HG02885 (cell line): ENCODE data around the gene ACTL6B.

Experiments
- ATAC-seq: cut with Tn5 transposase; IDR thresholded peaks from one replicate; pipeline ENCODE4 v1.9.1; 2021; ENCODE audit warnings: mild to moderate bottlenecking; ENCODE audit not compliant: unreplicated experiment, poor library complexity

The ACTL6B gene

GRCh38 chr7:100630066-100630465, 26.2 kb downstream of the ACTL6B start:
- ATAC-seq = no peak

DNA sequence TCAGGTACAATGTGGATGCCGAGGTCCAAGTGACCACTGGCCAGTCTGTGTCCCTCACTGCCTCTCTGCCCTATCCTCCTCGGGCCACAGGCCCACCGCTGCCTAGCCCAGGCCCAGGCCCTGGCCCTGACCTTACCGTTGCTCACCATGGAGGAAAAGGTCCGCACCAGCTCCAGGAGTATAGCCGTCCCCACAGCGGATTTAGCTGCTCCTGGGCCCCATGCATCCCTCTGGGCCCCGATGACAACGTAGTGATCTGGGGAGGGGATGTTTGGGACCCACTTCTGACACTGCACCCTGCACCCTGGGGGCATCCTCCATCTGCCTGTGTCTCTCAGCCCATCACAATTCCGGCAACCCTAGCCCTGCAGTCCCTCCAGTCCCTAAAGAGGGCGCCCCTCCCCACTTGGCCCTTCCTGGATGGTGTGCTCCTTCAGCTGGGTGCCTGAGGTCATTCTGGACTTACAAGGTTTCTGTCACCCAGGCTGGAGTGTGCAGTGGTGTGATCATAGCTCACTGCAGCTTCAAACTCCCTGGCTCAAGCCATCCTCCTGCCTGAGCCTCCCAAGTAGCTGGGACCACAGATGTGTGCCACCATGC, 27.0 kb downstream of the ACTL6B start:
- no peak for ATAC-seq

DNA sequence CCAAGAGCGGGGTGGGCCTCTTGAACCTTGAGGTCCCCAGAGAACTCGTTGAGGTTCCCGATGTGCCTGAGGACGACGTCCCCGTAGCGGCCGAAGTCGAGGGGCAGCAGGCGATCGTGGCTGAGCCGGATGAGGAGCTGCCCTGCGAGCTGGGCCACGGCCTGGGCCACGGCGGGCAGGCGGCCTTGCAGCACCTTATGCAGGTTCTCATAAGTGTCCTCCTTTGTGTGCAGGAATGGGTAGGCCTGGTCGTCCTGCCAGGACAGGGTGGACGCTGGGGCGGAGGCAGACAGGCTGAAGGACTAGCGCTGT, 29.1 kb downstream of the ACTL6B start:
- no peak for ATAC-seq

GRCh38 chr7:100626530-100627237, 29.6 kb downstream of the ACTL6B start:
- peak; percentile 85 for ATAC-seq

- no peak for ATAC-seq
These were observed 30.2 kb downstream of the ACTL6B start for GRCh38 chr7:100626055-100626454.

DNA sequence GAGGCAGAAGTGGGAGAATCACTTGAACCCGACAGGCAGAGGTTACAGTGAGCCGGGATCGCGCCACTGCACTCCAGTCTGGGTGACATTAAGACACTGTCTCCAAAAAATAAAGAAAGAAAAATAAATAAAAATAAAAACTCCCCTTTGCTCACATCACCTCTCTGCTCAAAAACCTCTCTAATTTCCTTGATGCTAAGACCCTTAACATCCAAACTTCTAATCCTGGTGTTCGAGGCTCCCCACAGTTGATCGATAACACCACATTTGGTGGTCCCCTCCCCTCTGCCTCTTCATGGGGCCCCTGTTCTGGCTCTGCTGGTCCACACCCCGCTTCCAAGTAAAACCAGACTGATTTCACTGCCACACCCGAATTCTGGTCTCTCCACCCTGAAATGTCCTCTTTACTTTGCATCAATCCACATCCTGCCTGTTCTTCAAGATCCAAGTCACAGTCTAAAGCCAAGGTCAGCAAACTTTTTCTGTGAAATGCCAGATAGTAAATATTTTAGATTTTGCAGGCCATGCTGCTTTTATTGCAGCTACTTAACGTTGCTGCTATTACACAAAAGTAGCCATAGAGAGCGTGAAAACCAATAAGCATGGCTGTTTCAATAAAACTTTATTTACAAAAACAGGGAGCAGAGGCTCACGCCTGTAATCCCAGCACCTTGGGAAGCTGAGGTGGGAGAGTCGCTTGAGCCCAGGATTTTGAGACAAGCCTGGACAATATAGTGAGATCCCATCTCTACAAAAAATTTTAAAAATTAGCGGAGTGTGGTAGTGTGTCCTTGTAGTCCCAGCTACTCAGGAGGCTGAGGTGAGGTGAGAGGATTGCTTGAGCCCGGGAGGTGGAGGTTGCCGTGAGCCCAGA, 32.1 kb downstream of the ACTL6B start:
- no peak for ATAC-seq

GRCh38 chr7:100621554-100621953, 34.7 kb downstream of the ACTL6B start:
- no peak for ATAC-seq

GRCh38 chr7:100620804-100621203, 35.4 kb downstream of the ACTL6B start:
- no peak for ATAC-seq

GRCh38 chr7:100620239-100620638, 36.0 kb downstream of the ACTL6B start:
- ATAC-seq = no peak

DNA sequence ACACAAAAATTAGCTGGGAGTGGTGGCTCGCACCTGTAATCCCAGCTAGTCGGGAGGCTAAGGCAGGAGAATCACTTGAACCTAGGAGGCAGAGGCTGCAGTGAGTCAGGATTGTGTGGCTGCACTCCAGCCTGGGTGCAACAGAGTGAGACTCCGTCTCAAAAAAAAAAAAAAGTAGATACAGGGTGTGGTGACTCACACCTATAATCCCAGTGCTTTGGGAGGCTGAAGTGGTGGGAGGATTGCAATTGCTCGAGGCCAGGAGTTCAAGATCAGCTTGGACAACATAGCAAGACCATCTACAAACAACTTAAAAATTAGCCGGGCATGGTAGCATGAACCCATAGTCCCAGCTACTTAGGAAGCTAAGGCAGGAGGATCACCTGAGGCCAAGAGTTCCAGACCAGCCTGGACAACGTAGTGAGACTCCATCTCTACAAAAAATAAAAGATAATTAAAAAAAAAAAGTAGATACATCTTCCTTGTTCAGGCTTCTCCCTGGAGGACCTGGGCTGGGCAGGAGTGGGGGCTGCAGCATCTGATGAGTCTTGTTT, 41.9 kb downstream of the ACTL6B start:
- ATAC-seq = no peak

DNA sequence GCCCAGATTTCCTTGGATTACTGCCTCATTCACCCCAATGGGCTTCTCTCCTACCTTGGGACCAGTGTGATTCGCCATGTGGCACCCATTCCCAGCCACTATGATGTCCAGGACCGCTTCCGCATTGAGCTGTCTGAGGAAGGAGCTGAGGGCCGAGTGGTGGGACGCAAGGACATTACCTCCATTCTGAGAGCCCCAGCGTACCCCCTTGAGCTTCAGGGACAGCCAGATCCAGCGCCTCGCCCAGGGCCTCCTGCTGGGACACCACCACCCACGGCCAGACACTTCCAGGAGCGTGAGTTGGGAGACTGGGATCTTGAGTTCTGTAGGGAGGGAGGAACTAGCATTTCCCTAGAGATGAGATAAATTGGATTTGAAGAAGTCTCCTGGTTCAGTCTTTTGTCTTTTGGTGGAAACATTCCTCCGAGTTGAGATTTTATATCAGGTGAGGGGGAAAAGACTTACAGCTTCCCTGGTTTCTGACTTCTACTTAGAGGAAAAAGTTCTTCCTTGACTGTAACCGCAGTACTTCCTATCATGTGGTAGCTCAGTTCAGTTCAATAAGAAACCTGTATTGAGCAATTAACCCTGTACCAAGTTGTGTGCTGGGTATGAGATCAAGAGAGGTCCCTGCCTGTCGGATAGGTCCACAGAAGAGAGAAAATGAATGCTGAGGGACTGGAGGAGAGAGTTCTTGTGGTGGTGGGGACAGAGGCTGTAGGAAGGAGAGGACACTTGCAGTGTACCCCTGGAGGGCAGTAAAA, 42.7 kb downstream of the ACTL6B start:
- no peak for ATAC-seq

- no peak for ATAC-seq
These were observed 43.4 kb downstream of the ACTL6B start for GRCh38 chr7:100612730-100613390.

DNA sequence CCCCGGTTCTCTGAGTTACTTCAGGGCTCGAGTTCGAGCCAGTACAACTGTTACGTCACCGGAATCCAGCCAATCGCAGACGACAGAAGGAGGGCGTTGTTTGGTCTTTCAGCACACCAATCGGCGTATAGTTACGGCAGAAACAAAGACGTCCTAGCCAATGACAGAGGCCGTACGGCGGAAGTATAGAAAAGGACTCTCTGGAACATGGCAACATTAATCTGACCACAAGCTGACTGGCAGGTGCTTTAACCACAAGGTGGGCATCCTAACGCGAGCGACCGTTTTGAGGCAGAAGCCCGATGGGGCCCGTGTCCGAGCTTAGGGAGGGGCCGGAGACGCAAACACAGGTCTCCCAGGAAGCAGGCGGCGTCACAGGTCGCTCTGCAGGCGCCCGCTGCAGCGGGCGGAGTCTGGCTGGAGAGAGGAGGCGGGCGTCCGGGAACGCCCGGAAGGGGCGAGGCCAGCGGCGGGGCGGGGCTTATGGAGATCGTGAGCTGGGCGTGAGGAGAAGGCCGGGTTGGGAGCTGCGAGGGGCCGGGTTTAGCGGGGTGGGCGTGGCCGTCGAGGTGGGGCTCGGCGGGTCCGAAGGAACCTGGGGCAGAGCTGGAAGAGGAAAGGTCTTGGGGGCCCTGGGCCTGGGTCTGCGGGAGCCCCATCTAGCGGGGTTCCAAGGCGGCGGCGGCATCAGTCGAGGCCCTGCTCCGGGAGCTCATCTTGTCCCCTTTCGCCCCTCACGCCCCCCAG, 44.1 kb downstream of the ACTL6B start, which contains the start of gene MOSPD3:
Gene MOSPD3, plus strand, starts transcription at position 558 of the 747 bp plus-strand sequence. CDS start 252 bp downstream, outside the sequence.
- peak; percentile 90 for ATAC-seq

DNA sequence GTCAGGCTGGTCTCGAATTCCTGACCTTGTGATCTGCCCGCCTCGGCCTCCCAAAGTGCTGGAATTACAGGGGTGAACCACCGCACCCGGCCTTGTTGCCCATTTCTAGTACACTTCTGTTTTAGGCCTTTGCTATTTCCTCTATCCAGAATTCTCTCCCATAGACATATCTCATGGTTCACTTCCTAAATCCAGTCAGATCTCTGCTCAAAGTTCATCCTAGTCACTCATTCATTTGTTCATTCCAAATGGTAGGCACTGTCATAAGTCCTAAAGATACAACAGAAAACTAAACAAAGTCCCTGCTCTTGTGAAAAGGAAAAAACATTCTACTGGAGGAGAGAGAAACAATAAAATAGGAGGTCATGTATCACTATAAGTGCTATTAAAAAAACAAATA, 46.3 kb downstream of the ACTL6B start:
- no peak for ATAC-seq

- ATAC-seq = no peak
These were observed 49.1 kb downstream of the ACTL6B start for GRCh38 chr7:100607111-100607510.

DNA sequence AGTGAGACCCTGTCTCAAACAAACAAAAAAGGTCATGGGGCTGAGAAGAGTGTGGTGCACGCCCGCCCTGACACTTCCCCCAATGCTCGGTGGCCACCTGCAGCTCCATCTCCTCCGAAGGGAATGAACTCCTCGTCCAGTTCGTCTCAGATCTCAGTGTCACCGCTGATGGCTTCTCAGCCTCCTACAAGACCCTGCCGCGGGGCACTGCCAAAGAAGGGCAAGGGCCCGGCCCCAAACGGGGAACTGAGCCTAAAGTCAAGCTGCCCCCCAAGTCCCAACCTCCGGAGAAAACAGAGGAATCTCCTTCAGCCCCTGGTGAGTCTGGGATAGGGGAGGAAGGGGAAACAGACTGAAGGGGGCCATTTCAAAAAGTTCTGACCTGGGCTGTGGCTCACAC, 49.9 kb downstream of the ACTL6B start:
- no peak for ATAC-seq

GRCh38 chr7:100604976-100605911, 51.0 kb downstream of the ACTL6B start:
- ATAC-seq = no peak
